ENCODE results near the gene PCDHB8.
"Not testable (repeated sequence)": the region's sequence is repeated elsewhere in the genome, so short reads cannot be mapped to it uniquely, and the experiment has no call there.

The PCDHB8 gene

GRCh38 chr5:141184117-141184855, 6.7 kb downstream of the PCDHB8 start:
- not testable (repeated sequence) for DNase-seq (ENCODE audit: low read depth)

DNA sequence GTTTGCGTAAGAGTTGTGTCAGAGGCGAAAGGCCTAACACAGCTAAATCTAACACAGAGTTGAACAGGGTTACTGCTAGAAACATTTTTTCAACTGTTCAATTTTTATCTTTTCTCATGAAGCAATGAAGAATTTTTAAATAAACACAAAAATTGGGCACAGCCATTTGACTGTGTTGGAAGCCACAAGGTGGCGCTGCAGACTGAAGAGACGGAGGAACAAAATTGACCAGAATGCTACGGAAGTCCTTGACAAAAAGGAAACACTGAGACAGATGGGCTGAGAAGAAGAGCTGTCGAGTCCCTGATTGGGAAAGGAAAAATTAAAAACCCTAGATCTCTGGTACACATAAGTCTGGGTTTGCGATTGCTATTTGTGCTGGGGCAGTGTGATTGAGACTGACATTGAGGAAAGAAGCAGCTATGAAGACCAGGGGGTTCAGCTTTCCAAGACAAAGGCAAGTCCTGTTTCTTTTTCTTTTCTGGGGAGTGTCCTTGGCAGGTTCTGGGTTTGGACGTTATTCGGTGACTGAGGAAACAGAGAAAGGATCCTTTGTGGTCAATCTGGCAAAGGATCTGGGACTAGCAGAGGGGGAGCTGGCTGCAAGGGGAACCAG, 9.4 kb downstream of the PCDHB8 start, which contains the start of gene PCDHB9:
TSS of gene PCDHB9 (plus strand) at position 265 of the 616 bp plus-strand sequence. CDS start at position 423, 158 bp downstream.
- DNase-seq (ENCODE audit: low read depth) = no peak

DNA sequence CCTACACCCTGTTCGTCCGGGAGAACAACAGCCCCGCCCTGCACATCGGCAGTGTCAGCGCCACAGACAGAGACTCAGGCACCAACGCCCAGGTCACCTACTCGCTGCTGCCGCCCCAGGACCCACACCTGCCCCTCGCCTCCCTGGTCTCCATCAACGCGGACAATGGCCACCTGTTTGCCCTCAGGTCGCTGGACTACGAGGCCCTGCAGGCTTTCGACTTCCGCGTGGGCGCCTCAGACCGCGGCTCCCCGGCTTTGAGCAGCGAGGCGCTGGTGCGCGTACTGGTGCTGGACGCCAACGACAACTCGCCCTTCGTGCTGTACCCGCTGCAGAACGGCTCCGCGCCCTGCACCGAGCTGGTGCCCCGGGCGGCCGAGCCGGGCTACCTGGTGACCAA, 11.1 kb downstream of the PCDHB8 start:
- DNase-seq (ENCODE audit: low read depth) = not testable (repeated sequence)

DNA sequence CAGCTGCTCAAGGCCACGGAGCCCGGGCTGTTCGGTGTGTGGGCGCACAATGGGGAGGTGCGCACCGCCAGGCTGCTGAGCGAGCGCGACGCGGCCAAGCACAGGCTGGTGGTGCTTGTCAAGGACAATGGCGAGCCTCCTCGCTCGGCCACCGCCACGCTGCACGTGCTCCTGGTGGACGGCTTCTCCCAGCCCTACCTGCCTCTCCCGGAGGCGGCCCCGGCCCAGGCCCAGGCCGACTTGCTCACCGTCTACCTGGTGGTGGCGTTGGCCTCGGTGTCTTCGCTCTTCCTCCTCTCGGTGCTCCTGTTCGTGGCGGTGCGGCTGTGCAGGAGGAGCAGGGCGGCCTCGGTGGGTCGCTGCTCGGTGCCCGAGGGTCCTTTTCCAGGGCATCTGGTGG, 11.5 kb downstream of the PCDHB8 start:
- DNase-seq (ENCODE audit: low read depth) = not testable (repeated sequence)

- DNase-seq (ENCODE audit: low read depth) = no peak
Observed at GRCh38 chr5:141192110-141192725, 14.6 kb downstream of the PCDHB8 start, which contains the start of gene PCDHB10. Gene PCDHB10 (plus strand): TSS chr5:141192353. CDS start chr5:141192553, 200 bp downstream.

DNA sequence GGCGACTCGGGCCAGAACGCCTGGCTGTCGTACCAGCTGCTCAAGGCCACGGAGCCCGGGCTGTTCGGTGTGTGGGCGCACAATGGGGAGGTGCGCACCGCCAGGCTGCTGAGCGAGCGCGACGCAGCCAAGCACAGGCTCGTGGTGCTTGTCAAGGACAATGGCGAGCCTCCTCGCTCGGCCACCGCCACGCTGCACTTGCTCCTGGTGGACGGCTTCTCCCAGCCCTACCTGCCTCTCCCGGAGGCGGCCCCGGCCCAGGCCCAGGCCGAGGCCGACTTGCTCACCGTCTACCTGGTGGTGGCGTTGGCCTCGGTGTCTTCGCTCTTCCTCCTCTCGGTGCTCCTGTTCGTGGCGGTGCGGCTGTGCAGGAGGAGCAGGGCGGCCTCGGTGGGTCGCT, 16.7 kb downstream of the PCDHB8 start:
- DNase-seq (ENCODE audit: low read depth) = not testable (repeated sequence)

DNA sequence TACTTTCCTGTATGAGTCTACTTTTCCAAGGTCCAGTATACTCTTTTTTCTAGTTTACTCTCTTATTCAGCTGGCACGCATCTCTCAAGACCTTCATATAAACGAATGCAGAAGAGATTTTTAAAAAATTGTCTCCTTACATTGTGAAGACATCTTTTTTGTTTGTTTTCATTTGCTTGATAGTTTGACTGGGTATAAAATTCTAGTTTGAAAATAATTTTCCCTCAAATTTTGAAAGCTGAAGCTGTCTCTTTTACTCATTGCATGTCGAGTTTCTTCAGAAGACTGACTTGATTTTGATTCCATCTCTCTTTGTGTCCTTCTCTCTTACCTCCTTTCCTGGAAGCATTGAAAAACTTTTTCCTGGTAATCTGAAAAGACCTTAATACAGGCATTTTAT, 18.8 kb downstream of the PCDHB8 start:
- DNase-seq (ENCODE audit: low read depth) = no peak

DNA sequence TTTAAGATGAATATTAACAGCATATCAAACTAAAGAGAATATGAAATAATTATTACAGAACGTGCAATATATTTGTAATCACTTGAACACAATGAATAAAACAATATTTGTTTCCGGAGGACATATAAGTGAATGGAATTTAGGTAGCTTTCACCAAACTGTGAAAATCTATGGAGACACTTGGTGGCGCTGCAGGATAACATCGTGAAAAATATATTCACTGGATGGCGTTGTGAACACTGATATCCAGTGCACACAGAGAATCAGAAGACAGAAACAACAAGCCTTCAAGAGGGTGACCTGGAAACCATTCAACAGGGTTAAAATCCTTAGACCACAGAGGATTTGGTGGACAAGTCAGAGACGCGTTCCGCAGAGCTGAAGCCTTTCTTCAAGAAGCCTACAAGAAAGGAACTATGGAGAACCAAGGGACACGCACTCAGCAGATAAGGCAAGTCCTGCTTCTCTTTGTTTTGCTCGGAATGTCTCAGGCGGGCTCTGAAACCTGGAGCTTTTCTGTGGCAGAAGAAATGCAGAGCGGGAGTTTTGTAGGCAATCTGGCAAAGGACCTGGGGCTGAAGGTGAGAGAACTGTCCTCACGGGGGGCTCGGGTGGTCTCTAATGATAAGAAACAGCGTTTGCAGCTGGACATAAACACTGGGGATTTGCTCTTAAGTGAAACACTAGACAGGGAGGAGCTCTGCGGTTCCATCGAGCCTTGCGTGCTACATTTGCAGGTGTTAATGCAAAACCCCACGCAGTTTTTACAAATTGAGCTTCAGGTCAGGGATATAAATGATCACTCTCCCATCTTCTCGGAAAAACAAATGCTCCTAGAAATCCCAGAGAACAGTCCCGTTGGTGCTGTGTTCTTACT, 22.0 kb downstream of the PCDHB8 start, which contains the start of gene PCDHB11:
TSS of gene PCDHB11 (plus strand) at position 269 of the 877 bp plus-strand sequence. CDS start at position 417, 148 bp downstream.
- DNase-seq (ENCODE audit: low read depth) = no peak

DNA sequence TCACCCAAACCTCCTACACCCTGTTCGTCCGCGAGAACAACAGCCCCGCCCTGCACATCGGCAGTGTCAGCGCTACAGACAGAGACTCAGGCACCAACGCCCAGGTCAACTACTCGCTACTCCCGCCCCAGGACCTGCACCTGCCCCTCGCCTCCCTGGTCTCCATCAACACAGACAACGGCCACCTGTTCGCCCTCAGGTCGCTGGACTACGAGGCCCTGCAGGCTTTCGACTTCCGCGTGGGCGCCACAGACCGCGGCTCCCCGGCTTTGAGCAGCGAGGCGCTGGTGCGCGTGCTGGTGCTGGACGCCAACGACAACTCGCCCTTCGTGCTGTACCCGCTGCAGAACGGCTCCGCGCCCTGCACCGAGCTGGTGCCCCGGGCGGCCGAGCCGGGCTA, 23.5 kb downstream of the PCDHB8 start:
- DNase-seq (ENCODE audit: low read depth) = not testable (repeated sequence)

- not testable (repeated sequence) for DNase-seq (ENCODE audit: low read depth)
Observed at GRCh38 chr5:141201646-141202045, 24.1 kb downstream of the PCDHB8 start.

DNA sequence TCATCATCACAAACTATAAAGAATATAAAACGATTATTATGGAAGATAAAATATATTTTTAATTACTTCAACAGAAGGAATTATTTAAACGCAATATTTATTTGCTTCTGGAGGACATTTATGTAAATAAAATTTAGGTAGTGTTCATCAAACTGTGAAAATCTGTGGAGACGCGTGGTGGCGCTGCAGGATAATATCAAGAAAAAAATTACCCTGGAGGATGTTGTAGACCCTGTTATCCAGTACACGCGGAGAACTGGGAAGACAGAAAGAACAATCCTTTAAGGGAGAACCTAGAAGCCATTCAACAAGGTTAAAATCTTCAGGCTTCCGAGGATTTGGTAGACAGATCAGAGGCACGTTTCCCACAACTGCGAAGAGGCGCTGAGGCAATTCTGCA, 30.9 kb downstream of the PCDHB8 start, which contains the start of gene PCDHB12:
TSS of gene PCDHB12 (plus strand) at position 242 of the 400 bp plus-strand sequence. CDS start 189 bp downstream, outside the sequence.
- no peak for DNase-seq (ENCODE audit: low read depth)

DNA sequence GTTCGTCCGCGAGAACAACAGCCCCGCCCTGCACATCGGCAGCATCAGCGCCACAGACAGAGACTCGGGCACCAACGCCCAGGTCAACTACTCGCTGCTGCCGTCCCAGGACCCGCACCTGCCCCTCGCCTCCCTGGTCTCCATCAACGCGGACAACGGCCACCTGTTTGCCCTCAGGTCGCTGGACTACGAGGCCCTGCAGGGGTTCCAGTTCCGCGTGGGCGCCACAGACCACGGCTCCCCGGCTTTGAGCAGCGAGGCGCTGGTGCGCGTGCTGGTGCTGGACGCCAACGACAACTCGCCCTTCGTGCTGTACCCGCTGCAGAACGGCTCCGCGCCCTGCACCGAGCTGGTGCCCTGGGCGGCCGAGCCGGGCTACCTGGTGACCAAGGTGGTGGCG, 32.7 kb downstream of the PCDHB8 start:
- not testable (repeated sequence) for DNase-seq (ENCODE audit: low read depth)

- DNase-seq (ENCODE audit: low read depth) = not testable (repeated sequence)
Observed at GRCh38 chr5:141210849-141211248, 33.3 kb downstream of the PCDHB8 start.

- DNase-seq (ENCODE audit: low read depth) = not testable (repeated sequence)
Observed at GRCh38 chr5:141213656-141214339, 36.2 kb downstream of the PCDHB8 start, which contains the start of gene PCDHB13. Gene PCDHB13 (plus strand): TSS chr5:141213919. CDS start chr5:141214124, 205 bp downstream.

GRCh38 chr5:141214583-141214982, 37.0 kb downstream of the PCDHB8 start:
- DNase-seq (ENCODE audit: low read depth) = not testable (repeated sequence)

GRCh38 chr5:141215504-141215903, 37.9 kb downstream of the PCDHB8 start:
- not testable (repeated sequence) for DNase-seq (ENCODE audit: low read depth)

GRCh38 chr5:141216035-141216434, 38.4 kb downstream of the PCDHB8 start:
- not testable (repeated sequence) for DNase-seq (ENCODE audit: low read depth)

DNA sequence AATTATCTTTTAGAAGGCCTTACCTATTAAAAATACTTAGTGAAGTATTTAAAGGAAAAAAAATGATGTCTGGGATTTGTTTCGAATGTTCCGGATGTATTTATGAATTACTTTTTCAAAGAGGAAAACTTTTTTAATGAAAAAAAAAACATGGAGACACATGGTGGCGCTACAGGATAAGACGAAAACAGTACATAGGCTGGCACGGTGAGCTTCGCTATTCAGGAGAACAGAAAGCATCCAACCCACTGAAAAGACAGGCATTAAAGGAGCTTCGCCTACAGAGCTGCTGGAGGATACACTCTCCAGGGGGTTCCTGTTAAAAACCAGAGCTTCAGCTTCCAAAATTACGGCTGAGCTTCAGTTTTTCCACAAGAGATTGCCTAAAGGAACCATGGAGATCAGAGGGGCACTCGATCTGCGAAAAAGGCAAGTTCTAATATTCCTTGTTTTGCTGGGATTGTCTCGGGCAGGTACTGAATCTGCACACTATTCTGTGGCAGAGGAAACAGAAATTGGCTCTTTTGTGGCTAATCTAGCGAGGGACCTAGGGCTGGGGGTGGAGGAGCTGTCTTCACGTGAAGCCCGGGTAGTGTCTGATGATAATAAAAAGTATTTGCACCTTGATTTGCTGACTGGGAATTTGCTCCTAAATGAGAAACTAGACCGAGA, 45.7 kb downstream of the PCDHB8 start, which contains the start of gene PCDHB14:
TSS of gene PCDHB14 (plus strand) at position 232 of the 672 bp plus-strand sequence. CDS start at position 395, 163 bp downstream.
- no peak for DNase-seq (ENCODE audit: low read depth)

- not testable (repeated sequence) for DNase-seq (ENCODE audit: low read depth)
Observed at GRCh38 chr5:141224844-141225243, 47.3 kb downstream of the PCDHB8 start.

GRCh38 chr5:141225421-141225820, 47.8 kb downstream of the PCDHB8 start:
- not testable (repeated sequence) for DNase-seq (ENCODE audit: low read depth)
